ENCODE data around the gene XCR1.
A peak's percentile ranks its signal among the peaks of the same experiment; 100 is the strongest.
"Not testable (repeated sequence)": the region's sequence is repeated elsewhere in the genome, so short reads cannot be mapped to it uniquely, and the experiment has no call there.

Gene XCR1

DNA sequence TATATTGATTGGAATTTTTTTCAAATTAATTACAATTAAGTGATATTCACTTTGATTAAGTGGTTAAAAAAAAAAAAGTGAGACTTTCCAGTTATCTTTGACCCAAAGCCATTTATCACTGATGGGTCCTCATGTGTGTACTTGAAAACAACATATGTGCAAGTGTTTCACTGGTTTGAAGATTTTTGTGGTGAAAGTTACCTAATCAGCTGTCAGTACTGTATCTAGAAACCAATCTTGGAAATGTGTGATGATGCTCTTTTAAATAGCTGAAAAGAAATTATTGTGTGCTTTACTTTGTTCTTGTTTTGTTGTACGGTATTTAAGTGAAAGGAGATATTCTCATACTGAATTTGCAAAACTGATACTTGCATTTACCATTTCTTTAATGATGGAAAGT is 11.6 kb upstream of the XCR1 start:
- DNase-seq = no peak

GRCh38 chr3:46038071-46038470 is 10.8 kb upstream of the XCR1 start:
- DNase-seq = not testable (repeated sequence)

DNA sequence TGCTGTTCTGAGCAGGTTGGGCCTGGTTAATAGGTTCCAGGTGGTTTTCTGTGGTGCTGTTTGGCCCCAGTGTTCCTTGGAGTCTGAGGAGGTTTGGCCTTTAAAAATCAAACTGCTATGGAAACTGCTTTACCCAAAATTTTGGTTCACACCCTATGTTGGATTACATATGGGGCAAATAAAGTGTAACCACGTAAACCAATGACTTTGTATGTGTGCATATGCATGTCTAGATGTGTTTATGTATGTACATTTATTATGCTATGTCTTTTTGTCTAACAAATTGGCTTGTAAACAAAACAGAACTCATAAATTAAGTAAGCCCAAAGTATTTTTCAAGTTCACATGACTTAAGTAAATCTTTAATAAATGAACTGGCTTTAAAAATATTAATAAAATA is 8.9 kb upstream of the XCR1 start:
- DNase-seq = no peak

DNA sequence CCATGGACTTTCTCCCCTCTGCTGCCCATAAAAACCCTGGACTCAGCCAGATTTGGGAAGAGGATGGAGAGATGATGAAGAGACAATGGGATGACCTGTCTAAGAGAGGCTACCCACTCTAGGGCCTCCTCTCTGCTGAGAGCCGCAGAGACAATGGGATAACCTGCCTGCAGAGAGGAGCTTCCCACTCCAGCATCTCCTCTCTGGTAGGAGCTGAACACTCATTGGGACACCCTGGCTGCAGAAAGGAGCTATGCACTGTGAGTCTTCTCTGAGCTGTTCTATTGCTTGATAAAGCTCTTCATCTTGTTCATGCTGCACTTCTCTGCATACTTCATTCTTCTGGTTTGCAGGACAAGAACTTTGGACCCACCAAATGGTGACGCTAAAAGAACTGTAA is 4.5 kb upstream of the XCR1 start:
- DNase-seq = no peak

GRCh38 chr3:46031269-46031668 is 4.0 kb upstream of the XCR1 start:
- DNase-seq = no peak

- DNase-seq = no peak
Measured at GRCh38 chr3:46030626-46031025, 3.3 kb upstream of the XCR1 start.

- no peak for DNase-seq
Measured at GRCh38 chr3:46029953-46030543, 2.8 kb upstream of the XCR1 start.

- DNase-seq = no peak
Measured at GRCh38 chr3:46027736-46028397, 584 bp upstream of the XCR1 start.

DNA sequence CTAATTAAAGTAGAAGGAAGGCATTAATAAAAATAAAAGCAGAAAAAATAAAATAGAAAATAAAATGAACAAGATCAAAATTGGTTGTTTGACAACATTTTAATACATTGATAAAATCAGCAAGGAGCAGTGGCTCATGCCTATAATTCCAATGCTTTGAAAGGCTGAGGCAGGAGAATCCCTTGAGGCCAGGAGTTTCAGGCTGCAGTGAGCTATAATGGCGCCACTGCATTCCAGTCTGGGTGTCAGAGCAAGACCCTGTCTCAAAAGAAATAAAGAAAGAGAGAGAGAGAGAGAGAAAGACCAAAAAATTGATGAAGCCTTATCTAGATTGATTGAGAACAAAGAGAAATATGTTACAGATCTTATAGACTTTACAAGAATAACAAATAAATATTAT is 2.1 kb downstream of the XCR1 start:
- no peak for DNase-seq

DNA sequence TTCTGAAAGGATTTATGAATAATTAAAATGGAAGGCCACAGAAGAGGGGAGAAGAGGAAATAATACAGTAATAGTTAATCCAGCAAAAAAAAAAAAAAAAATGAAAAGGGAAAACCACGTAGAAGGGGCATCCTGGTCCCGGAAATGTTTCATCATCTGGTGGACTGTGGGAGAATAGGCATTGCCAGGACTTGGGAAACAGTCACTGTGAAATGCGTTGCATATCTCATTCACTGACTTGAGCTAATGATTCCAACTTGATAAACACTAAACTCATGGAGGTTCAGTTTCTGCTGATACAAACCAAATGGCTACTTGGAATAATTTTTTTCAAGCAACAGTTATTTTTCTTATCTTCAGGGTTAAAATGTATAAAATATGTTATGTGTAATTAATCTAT is 3.2 kb downstream of the XCR1 start:
- no peak for DNase-seq

- no peak for DNase-seq
Measured at GRCh38 chr3:46022909-46023785, 4.1 kb downstream of the XCR1 start.

GRCh38 chr3:46021516-46021915 is 5.8 kb downstream of the XCR1 start:
- no peak for DNase-seq

DNA sequence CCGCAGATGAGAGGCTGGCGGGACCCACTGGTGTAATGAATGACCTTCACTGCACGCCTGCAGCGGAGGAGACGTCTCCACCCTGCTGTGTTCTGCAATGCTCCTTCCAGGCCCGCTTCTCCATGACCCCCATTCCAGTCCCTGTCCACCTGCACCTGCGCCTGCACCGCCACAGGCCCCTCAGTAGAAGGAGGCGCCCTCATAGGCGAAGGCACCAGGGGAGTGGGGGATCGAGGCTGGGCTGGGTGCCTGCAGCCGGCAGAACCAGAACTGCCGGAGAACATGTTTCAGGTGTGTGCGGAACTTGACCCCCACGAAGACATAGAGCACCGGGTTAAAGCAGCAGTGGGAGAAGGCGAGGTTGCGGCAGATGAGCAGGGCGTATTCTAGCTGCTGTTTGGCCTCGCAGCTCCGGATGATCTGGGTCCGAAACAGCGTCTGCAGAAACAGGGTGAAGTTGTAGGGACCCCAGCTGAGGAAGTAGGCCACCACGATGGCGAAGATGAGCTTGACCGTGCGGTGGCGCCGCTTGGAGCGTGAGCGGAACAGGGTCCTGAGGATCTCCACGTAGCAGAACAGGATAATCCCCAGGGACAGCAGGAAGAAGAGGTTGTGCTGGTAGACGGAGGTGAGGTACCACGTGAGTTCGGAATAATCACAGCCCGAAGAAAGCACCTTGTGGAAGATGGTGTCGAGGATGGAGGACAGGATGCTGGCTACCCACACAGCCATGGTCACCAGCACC is 6.3 kb downstream of the XCR1 start:
- no peak for DNase-seq

- no peak for DNase-seq
Measured at GRCh38 chr3:46019707-46020106, 7.6 kb downstream of the XCR1 start.

- DNase-seq = peak in 2 of 56 donors; percentile 11 to 28
Measured at GRCh38 chr3:46017720-46018119, 9.6 kb downstream of the XCR1 start.

GRCh38 chr3:46013316-46014094 is 13.8 kb downstream of the XCR1 start:
- DNase-seq = no peak

- no peak for DNase-seq
Measured at GRCh38 chr3:46012246-46012645, 15.0 kb downstream of the XCR1 start.

GRCh38 chr3:46010519-46011113 is 16.7 kb downstream of the XCR1 start:
- no peak for DNase-seq

GRCh38 chr3:46008058-46008457 is 19.2 kb downstream of the XCR1 start:
- DNase-seq = no peak

DNA sequence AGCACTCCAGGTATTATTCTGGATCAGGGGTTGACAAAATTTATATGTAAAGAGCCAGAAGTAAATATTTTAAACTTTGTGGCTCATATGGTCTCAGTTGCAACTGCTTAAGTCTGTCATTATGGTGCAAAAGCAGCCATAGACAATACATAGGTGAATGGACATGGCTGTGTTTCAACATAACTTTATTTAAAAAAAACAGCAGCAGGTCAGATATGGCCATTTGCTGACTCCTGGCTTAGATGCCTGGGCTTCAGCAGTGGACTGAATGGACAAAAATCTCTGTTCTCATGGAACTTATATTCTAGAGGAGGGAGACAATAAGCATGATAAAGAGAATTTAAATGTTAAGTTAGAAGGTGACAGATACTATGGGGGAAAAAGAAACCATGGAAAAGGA is 20.0 kb downstream of the XCR1 start:
- DNase-seq = no peak
